Dermis blood vessel endothelial cell (primary cell): ENCODE measurements around the gene PIEZO2. TPM values are rescaled to one million over a fixed set of nuclear protein-coding genes. Genes with fewer than 3 reads are reported as not detected.
"Not testable (repeated sequence)": the region's sequence is repeated elsewhere in the genome, so short reads cannot be mapped to it uniquely, and the experiment has no call there.

Experiments
- DNase-seq: peaks from one replicate; pipeline ENCODE4 v3.0.0; 2010
- total RNA-seq: library from RNA; depleted of rRNA; stranded (reverse); fragments of >200 nt; gene quantifications from 2 replicates; pipeline ENCODE4 v1.2.3, GENCODE V29; 2014

The PIEZO2 gene
- total RNA-seq, 1 donor from 2014 or later = 141 TPM

GRCh38 chr18:10923551-10924070 lies 225.8 kb downstream of the PIEZO2 start:
- no peak for DNase-seq

- no peak for DNase-seq
These were observed 226.2 kb downstream of the PIEZO2 start for GRCh38 chr18:10923141-10923540.

- DNase-seq = not testable (repeated sequence)
These were observed 226.7 kb downstream of the PIEZO2 start for GRCh38 chr18:10922712-10923111.

GRCh38 chr18:10920309-10920708 lies 229.1 kb downstream of the PIEZO2 start:
- not testable (repeated sequence) for DNase-seq

GRCh38 chr18:10919851-10920250 lies 229.5 kb downstream of the PIEZO2 start:
- DNase-seq = no peak

- DNase-seq = no peak
These were observed 232.5 kb downstream of the PIEZO2 start for GRCh38 chr18:10916865-10917264.

- no peak for DNase-seq
These were observed 233.0 kb downstream of the PIEZO2 start for GRCh38 chr18:10916387-10916786.

GRCh38 chr18:10915748-10916147 lies 233.6 kb downstream of the PIEZO2 start:
- not testable (repeated sequence) for DNase-seq

- not testable (repeated sequence) for DNase-seq
These were observed 234.8 kb downstream of the PIEZO2 start for GRCh38 chr18:10914610-10915009.

- no peak for DNase-seq
These were observed 235.4 kb downstream of the PIEZO2 start for GRCh38 chr18:10913919-10914318.

GRCh38 chr18:10912790-10913545 lies 236.4 kb downstream of the PIEZO2 start:
- DNase-seq = peak; percentile 96

- DNase-seq = no peak
These were observed 239.6 kb downstream of the PIEZO2 start for GRCh38 chr18:10909724-10910123.

GRCh38 chr18:10908760-10909159 lies 240.6 kb downstream of the PIEZO2 start:
- DNase-seq = no peak

- DNase-seq = no peak
These were observed 241.6 kb downstream of the PIEZO2 start for GRCh38 chr18:10907749-10908148.

- no peak for DNase-seq
These were observed 248.0 kb downstream of the PIEZO2 start for GRCh38 chr18:10901329-10901728.

GRCh38 chr18:10900435-10900834 lies 248.9 kb downstream of the PIEZO2 start:
- no peak for DNase-seq

GRCh38 chr18:10899481-10899880 lies 249.9 kb downstream of the PIEZO2 start:
- DNase-seq = no peak

- DNase-seq = no peak
These were observed 250.9 kb downstream of the PIEZO2 start for GRCh38 chr18:10898417-10898974.

- DNase-seq = no peak
These were observed 252.5 kb downstream of the PIEZO2 start for GRCh38 chr18:10896851-10897250.

GRCh38 chr18:10895976-10896375 lies 253.4 kb downstream of the PIEZO2 start:
- no peak for DNase-seq

- DNase-seq = no peak
These were observed 254.9 kb downstream of the PIEZO2 start for GRCh38 chr18:10894501-10894900.

GRCh38 chr18:10893761-10894160 lies 255.6 kb downstream of the PIEZO2 start:
- no peak for DNase-seq

GRCh38 chr18:10893196-10893595 lies 256.2 kb downstream of the PIEZO2 start:
- no peak for DNase-seq

- no peak for DNase-seq
These were observed 256.6 kb downstream of the PIEZO2 start for GRCh38 chr18:10892786-10893185.
